CD14-positive monocyte (primary cell): Measurements from ENCODE around the gene TEAD1. TPM values are rescaled to one million over a fixed set of nuclear protein-coding genes. Genes with fewer than 3 reads are reported as not detected.

ENCODE experiments used
- DNase-seq, 3 donors: peaks; one replicate each; pipeline ENCODE4 v3.0.0-alpha.2; 2011 to 2022
- H2AFZ ChIP-seq: 2 replicates; pipeline ENCODE4 v1.6.0; 2012; ENCODE audit warnings: mild to moderate bottlenecking, low read depth, low read length, inconsistent platforms; ENCODE audit not compliant: insufficient read depth, poor library complexity, severe bottlenecking
- H3K27ac ChIP-seq, 2 donors: 1 replicate in 1 of 2; 2 replicates in 1 of 2; pipeline ENCODE4 v1.5.1; 2012 to 2013; ENCODE audit warnings: low read length in 2 of 2, control low read depth in 1 of 2, inconsistent platforms in 1 of 2, low read depth in 1 of 2, mild to moderate bottlenecking in 1 of 2
- H3K27me3 ChIP-seq, 2 donors: one replicate each; pipeline versions ENCODE4 v1.6.0 to v1.6.1; 2011 to 2013; ENCODE audit warnings: low read length in 2 of 2; ENCODE audit not compliant: control insufficient read depth in 2 of 2, insufficient read depth in 2 of 2
- H3K36me3 ChIP-seq, 2 donors: replicated peaks in 1 of 2; 1 replicate in 1 of 2; 2 replicates in 1 of 2; pipeline versions ENCODE4 v1.5.1 to v1.6.1; 2012 to 2013; ENCODE audit warnings: low read length in 2 of 2, control low read depth in 1 of 2, inconsistent platforms in 1 of 2, mild to moderate bottlenecking in 1 of 2; ENCODE audit not compliant: insufficient read depth in 2 of 2, control insufficient read depth in 1 of 2
- H3K4me1 ChIP-seq, 2 donors: 1 replicate in 1 of 2; 2 replicates in 1 of 2; pipeline versions ENCODE4 v1.5.1 to v1.6.1; 2012 to 2013; ENCODE audit warnings: low read length in 2 of 2, control low read depth in 1 of 2, inconsistent platforms in 1 of 2, mild to moderate bottlenecking in 1 of 2, moderate library complexity in 1 of 2; ENCODE audit not compliant: insufficient read depth in 2 of 2, control insufficient read depth in 1 of 2
- H3K4me2 ChIP-seq: replicated peaks from 2 replicates; pipeline ENCODE3; 2012; ENCODE audit warnings: low read length, moderate library complexity, mild to moderate bottlenecking; ENCODE audit not compliant: poor library complexity, severe bottlenecking; ENCODE audit errors: extremely low read depth
- H3K4me3 ChIP-seq, 3 experiments: fragments of 200-600 bp in 1 of 3; sonication (generic) in 1 of 3; replicated peaks in 1 of 3; 1 replicate in 2 of 3; 2 replicates in 1 of 3; pipeline ENCODE4 v1.5.1; 2011 to 2013; ENCODE audit warnings: low read length in 3 of 3, mild to moderate bottlenecking in 3 of 3, control low read depth in 2 of 3, low read depth in 2 of 3, inconsistent platforms in 1 of 3, moderate library complexity in 1 of 3
- H3K79me2 ChIP-seq: 2 replicates; pipeline ENCODE4 v1.6.0; 2012; ENCODE audit warnings: mild to moderate bottlenecking, control low read depth, inconsistent platforms, low read length, moderate library complexity; ENCODE audit not compliant: insufficient read depth
- H3K9ac ChIP-seq: 2 replicates; pipeline ENCODE4 v1.6.0; 2017; ENCODE audit warnings: low read length, mild to moderate bottlenecking; ENCODE audit not compliant: insufficient read depth, poor library complexity, severe bottlenecking
- H3K9me3 ChIP-seq, 2 donors: replicated peaks in 1 of 2; 1 replicate in 1 of 2; 2 replicates in 1 of 2; pipeline versions ENCODE4 v1.5.1 to v1.6.1; 2012 to 2013; ENCODE audit warnings: low read length in 2 of 2, control low read depth in 1 of 2; ENCODE audit not compliant: control insufficient read depth in 1 of 2, insufficient read depth in 1 of 2
- H4K20me1 ChIP-seq: 2 replicates; pipeline ENCODE4 v1.6.0; 2012; ENCODE audit warnings: mild to moderate bottlenecking, low read length, control low read depth, moderate library complexity; ENCODE audit not compliant: insufficient read depth
- H3K27ac Mint-ChIP-seq, 7 donors: one replicate each; pipeline ENCODE4 v1.8.0; 2020; ENCODE audit warnings: mild to moderate bottlenecking in 7 of 7, mixed read lengths in 7 of 7, moderate library complexity in 6 of 7, inconsistent platforms in 2 of 7
- H3K27me3 Mint-ChIP-seq, 3 donors: one replicate each; pipeline ENCODE4 v1.8.0; 2021 to 2022; ENCODE audit warnings: low read depth in 3 of 3, mild to moderate bottlenecking in 3 of 3, mixed read lengths in 3 of 3, moderate library complexity in 3 of 3, inconsistent platforms in 1 of 3
- H3K36me3 Mint-ChIP-seq, 2 donors: one replicate each; pipeline ENCODE4 v1.8.0; 2020; ENCODE audit warnings: mixed read lengths in 2 of 2, inconsistent platforms in 1 of 2, mild to moderate bottlenecking in 1 of 2
- H3K4me1 Mint-ChIP-seq: one replicate; pipeline ENCODE4 v1.8.0; 2020; ENCODE audit warnings: mild to moderate bottlenecking, mixed read lengths
- H3K4me3 Mint-ChIP-seq, 2 donors: one replicate each; pipeline ENCODE4 v1.8.0; 2020; ENCODE audit warnings: mild to moderate bottlenecking in 2 of 2, mixed read lengths in 2 of 2, moderate library complexity in 1 of 2
- H3K9me3 Mint-ChIP-seq, 7 donors: one replicate each; pipeline ENCODE4 v1.8.0; 2020 to 2022; ENCODE audit warnings: mixed read lengths in 7 of 7, mild to moderate bottlenecking in 6 of 7, moderate library complexity in 6 of 7, inconsistent platforms in 2 of 7
- WGBS: methylation state at CpG from one replicate; pipeline ENCODE4 v1.1.5; 2013; ENCODE audit warnings: missing lambda C conversion rate; ENCODE audit not compliant: insufficient coverage; 5-methylcytosine and 5-hydroxymethylcytosine counted together
- intact Hi-C, 2 donors: fragments of 100-400 bp; cut with micrococcal nuclease; formaldehyde crosslinking; loops; one replicate each; pipeline versions ENCODE4 v1.15.0 to v1.15.1; 2023
- polyA plus RNA-seq, 3 donors: library from polyadenylated mRNA; depleted of rRNA in 1 of 3; unstranded in 2 of 3; stranded (reverse) in 1 of 3; fragments of 300-500 nt in 2 of 3; fragments of >200 nt in 1 of 3; fragmentation: Illumina TruSeq in 2 of 3; gene quantifications; 1 replicate in 2 of 3; 2 replicates in 1 of 3; pipeline ENCODE4 v1.2.3, GENCODE V29; 2012 to 2021
- TF ChIP-seq, protein P1 (sequence below): fragments of 200-600 bp; IDR thresholded peaks from one replicate; pipeline ENCODE4 v1.8.0; 2022; ENCODE audit warnings: antibody characterized with exemption, mild to moderate bottlenecking

TEAD1 gene
- polyA plus RNA-seq, 3 donors, result not detected

DNA sequence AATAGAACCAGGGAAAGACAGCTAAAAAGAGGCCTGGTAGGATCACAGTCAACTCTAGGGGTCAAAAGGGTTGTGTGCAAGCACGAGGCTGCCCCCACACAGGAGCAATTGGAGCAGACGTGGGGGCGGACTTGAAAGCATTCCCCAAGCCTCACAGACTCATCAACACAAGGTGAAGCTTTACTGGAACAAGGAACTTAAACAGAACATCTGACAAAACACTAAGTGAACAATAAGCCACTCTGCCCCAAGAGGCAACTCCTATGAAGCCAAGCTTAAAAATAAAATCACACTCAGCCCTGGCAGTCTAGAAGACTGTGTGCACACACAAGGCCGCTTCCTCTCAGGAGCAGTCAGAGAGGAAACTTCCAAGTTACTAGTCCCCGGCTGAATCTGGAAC lies 32.2 kb upstream of the TEAD1 start:
- Histone ChIP-seq H2AFZ (no peak overlapping the region), H3K36me3 (no peaks in the 10 kb centered on the region)

GRCh38 chr11:12642806-12643428 lies 31.3 kb upstream of the TEAD1 start:
- no peaks in the 10 kb centered on the region for H3K4me1 Mint-ChIP-seq
- H3K4me3 Mint-ChIP-seq, result no peak overlapping the region
- no peak overlapping the region for H3K4me2 ChIP-seq
- no peaks in the 10 kb centered on the region for H3K36me3 ChIP-seq
- H3K27ac ChIP-seq, result no peak overlapping the region
- H3K9me3 ChIP-seq, result no peaks in the 10 kb centered on the region
- peaks cover 1 to 8% (median 5%) of the 10 kb centered on the region in 3 donors for H3K27me3 Mint-ChIP-seq
- DNase-seq, result no peak
- no peak overlapping the region for H3K27ac Mint-ChIP-seq
- intact Hi-C loops, result no loop called here
- H3K4me3 ChIP-seq, result no peak overlapping the region
- WGBS, result 87% methylated on average over 3 of the region's 6 CpGs
- H3K79me2 ChIP-seq, result no peaks in the 10 kb centered on the region
- no peaks in the 10 kb centered on the region for H3K36me3 Mint-ChIP-seq
- H2AFZ ChIP-seq, result no peak overlapping the region
- peaks cover 0 to 1% (median 0%) of the 10 kb centered on the region in 7 donors for H3K9me3 Mint-ChIP-seq
- H3K9ac ChIP-seq, result no peak overlapping the region
- H4K20me1 ChIP-seq, result no peaks in the 10 kb centered on the region
- TF ChIP-seq, protein P1, sequence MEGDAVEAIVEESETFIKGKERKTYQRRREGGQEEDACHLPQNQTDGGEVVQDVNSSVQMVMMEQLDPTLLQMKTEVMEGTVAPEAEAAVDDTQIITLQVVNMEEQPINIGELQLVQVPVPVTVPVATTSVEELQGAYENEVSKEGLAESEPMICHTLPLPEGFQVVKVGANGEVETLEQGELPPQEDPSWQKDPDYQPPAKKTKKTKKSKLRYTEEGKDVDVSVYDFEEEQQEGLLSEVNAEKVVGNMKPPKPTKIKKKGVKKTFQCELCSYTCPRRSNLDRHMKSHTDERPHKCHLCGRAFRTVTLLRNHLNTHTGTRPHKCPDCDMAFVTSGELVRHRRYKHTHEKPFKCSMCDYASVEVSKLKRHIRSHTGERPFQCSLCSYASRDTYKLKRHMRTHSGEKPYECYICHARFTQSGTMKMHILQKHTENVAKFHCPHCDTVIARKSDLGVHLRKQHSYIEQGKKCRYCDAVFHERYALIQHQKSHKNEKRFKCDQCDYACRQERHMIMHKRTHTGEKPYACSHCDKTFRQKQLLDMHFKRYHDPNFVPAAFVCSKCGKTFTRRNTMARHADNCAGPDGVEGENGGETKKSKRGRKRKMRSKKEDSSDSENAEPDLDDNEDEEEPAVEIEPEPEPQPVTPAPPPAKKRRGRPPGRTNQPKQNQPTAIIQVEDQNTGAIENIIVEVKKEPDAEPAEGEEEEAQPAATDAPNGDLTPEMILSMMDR, result no peak
- H3K27me3 ChIP-seq, result no peaks in the 10 kb centered on the region
- H3K4me1 ChIP-seq, result no peaks in the 10 kb centered on the region

More for the DNA sequence above, 32.2 kb upstream of the TEAD1 start:
- TF ChIP-seq, protein P1, result no peak
- no peaks in the 10 kb centered on the region for H3K4me1 Mint-ChIP-seq
- H3K27me3 ChIP-seq, result no peaks in the 10 kb centered on the region
- no peak overlapping the region for H3K27ac ChIP-seq
- H3K9me3 Mint-ChIP-seq, result peaks cover 0 to 1% (median 0%) of the 10 kb centered on the region in 7 donors
- H4K20me1 ChIP-seq, result no peaks in the 10 kb centered on the region
- H3K4me2 ChIP-seq, result no peak overlapping the region
- no peaks in the 10 kb centered on the region for H3K9me3 ChIP-seq
- H3K27me3 Mint-ChIP-seq, result peaks cover 1 to 8% (median 5%) of the 10 kb centered on the region in 3 donors
- WGBS, result 51% methylated on average over 5 of the region's 5 CpGs
- no peak overlapping the region for H3K27ac Mint-ChIP-seq
- no peak overlapping the region for H3K4me3 Mint-ChIP-seq
- DNase-seq, result no peak
- intact Hi-C loops, result no loop called here
- no peaks in the 10 kb centered on the region for H3K36me3 Mint-ChIP-seq
- H3K79me2 ChIP-seq, result no peaks in the 10 kb centered on the region
- no peak overlapping the region for H3K4me3 ChIP-seq
- no peaks in the 10 kb centered on the region for H3K4me1 ChIP-seq
- H3K9ac ChIP-seq, result no peak overlapping the region
